ENCODE results near the gene ABAT.

DNA sequence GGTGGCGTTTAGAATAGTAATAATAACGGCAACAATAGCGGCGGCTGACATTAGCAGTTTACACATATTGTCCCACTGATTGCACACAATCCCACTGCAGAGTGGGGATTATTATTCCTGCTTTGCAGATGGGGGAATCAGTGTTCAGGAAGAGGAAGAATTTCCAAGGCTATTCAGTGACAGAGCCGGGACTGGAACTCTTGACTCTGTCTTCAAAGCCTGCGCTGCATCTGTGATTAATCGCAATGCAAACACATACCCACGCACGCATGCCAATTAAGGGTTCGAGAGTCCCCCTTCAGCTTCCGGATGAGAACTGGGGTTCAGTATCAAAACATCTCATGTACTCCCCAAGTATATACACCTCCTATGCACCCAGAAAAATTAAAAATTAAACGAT lies 93.9 kb downstream of the ABAT start:
- TF ChIP-seq, protein P1, sequence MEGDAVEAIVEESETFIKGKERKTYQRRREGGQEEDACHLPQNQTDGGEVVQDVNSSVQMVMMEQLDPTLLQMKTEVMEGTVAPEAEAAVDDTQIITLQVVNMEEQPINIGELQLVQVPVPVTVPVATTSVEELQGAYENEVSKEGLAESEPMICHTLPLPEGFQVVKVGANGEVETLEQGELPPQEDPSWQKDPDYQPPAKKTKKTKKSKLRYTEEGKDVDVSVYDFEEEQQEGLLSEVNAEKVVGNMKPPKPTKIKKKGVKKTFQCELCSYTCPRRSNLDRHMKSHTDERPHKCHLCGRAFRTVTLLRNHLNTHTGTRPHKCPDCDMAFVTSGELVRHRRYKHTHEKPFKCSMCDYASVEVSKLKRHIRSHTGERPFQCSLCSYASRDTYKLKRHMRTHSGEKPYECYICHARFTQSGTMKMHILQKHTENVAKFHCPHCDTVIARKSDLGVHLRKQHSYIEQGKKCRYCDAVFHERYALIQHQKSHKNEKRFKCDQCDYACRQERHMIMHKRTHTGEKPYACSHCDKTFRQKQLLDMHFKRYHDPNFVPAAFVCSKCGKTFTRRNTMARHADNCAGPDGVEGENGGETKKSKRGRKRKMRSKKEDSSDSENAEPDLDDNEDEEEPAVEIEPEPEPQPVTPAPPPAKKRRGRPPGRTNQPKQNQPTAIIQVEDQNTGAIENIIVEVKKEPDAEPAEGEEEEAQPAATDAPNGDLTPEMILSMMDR (IDR thresholded peaks at IDR 0.05 in 2 of 3, conservative IDR thresholded peaks at IDR 0.05 in 1 of 3; ENCODE audit: borderline replicate concordance in 1 of 3, insufficient read depth in 1 of 3, low read depth in 2 of 3, low read length in 2 of 3) = no peak
- TF ChIP-seq EZH2 (IDR thresholded peaks at IDR 0.05) = no peak
- no peak for TF ChIP-seq RAD21 (IDR thresholded peaks at IDR 0.05; ENCODE audit: low read depth)
- TF ChIP-seq, protein P2, sequence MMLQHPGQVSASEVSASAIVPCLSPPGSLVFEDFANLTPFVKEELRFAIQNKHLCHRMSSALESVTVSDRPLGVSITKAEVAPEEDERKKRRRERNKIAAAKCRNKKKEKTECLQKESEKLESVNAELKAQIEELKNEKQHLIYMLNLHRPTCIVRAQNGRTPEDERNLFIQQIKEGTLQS (IDR thresholded peaks at IDR 0.05) = no peak
- no peak for TF ChIP-seq POLR2A (IDR thresholded peaks at IDR 0.05; ENCODE audit: borderline replicate concordance, extremely low read depth, insufficient read depth, insufficient read length)
- no peak for TF ChIP-seq JUND (IDR thresholded peaks at IDR 0.05)
- no peak for TF ChIP-seq POLR2AphosphoS5 (IDR thresholded peaks at IDR 0.05; ENCODE audit: low read depth, low read length)
- TF ChIP-seq, protein P3, sequence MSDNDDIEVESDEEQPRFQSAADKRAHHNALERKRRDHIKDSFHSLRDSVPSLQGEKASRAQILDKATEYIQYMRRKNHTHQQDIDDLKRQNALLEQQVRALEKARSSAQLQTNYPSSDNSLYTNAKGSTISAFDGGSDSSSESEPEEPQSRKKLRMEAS (IDR thresholded peaks at IDR 0.05) = no peak
- no peak for TF ChIP-seq FOSL1 (IDR thresholded peaks at IDR 0.05; ENCODE audit: low read depth)
- no peak for TF ChIP-seq ZFX (IDR thresholded peaks at IDR 0.05)
- TF ChIP-seq, protein P4, sequence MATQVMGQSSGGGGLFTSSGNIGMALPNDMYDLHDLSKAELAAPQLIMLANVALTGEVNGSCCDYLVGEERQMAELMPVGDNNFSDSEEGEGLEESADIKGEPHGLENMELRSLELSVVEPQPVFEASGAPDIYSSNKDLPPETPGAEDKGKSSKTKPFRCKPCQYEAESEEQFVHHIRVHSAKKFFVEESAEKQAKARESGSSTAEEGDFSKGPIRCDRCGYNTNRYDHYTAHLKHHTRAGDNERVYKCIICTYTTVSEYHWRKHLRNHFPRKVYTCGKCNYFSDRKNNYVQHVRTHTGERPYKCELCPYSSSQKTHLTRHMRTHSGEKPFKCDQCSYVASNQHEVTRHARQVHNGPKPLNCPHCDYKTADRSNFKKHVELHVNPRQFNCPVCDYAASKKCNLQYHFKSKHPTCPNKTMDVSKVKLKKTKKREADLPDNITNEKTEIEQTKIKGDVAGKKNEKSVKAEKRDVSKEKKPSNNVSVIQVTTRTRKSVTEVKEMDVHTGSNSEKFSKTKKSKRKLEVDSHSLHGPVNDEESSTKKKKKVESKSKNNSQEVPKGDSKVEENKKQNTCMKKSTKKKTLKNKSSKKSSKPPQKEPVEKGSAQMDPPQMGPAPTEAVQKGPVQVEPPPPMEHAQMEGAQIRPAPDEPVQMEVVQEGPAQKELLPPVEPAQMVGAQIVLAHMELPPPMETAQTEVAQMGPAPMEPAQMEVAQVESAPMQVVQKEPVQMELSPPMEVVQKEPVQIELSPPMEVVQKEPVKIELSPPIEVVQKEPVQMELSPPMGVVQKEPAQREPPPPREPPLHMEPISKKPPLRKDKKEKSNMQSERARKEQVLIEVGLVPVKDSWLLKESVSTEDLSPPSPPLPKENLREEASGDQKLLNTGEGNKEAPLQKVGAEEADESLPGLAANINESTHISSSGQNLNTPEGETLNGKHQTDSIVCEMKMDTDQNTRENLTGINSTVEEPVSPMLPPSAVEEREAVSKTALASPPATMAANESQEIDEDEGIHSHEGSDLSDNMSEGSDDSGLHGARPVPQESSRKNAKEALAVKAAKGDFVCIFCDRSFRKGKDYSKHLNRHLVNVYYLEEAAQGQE (IDR thresholded peaks at IDR 0.05; ENCODE audit: low read depth) = no peak
- TF ChIP-seq SIN3A (IDR thresholded peaks at IDR 0.05; ENCODE audit: low read depth) = no peak
- no peak for TF ChIP-seq ZNF274 (IDR thresholded peaks at IDR 0.05; ENCODE audit: low read depth, low read length)
- no peak for TF ChIP-seq CEBPB (IDR thresholded peaks at IDR 0.05; ENCODE audit: low read depth)
